DOHH2 (cell line): ENCODE data around the gene SF1.

ENCODE experiments used
- H3F3A ChIP-seq: fragments of 200-600 bp; sonication (generic), shearing (Covaris generic); 2 replicates; pipeline ENCODE4 v1.6.0; 2016; ENCODE audit warnings: antibody characterized with exemption, mild to moderate bottlenecking; ENCODE audit not compliant: control insufficient read depth, insufficient read depth
- H3K27ac ChIP-seq: fragments of 200-600 bp; sonication (generic); 2 replicates; pipeline ENCODE4 v1.5.1; 2014; ENCODE audit warnings: low read depth, mild to moderate bottlenecking, low read length, moderate library complexity
- H3K27me3 ChIP-seq: fragments of 200-600 bp; sonication (generic); 2 replicates; pipeline ENCODE4 v1.6.1; 2014; ENCODE audit warnings: mild to moderate bottlenecking, low read length, mixed read lengths; ENCODE audit not compliant: control insufficient read depth
- H3K36me3 ChIP-seq: fragments of 200-600 bp; sonication (generic); 2 replicates; pipeline ENCODE4 v1.6.1; 2014; ENCODE audit warnings: mild to moderate bottlenecking, low read length, moderate library complexity, mixed read lengths; ENCODE audit not compliant: control insufficient read depth
- H3K4me1 ChIP-seq: fragments of 200-600 bp; sonication (generic); 2 replicates; pipeline ENCODE4 v1.6.1; 2014; ENCODE audit warnings: mild to moderate bottlenecking, low read length, mixed read lengths; ENCODE audit not compliant: control insufficient read depth
- H3K4me2 ChIP-seq: fragments of 200-600 bp; sonication (generic); 2 replicates; pipeline ENCODE4 v1.6.0; 2014; ENCODE audit warnings: mild to moderate bottlenecking, low read length, moderate library complexity
- H3K4me3 ChIP-seq: fragments of 200-600 bp; sonication (generic); 2 replicates; pipeline ENCODE4 v1.5.1; 2014; ENCODE audit warnings: mild to moderate bottlenecking, low read length, mixed read lengths
- H3K79me2 ChIP-seq: fragments of 200-600 bp; sonication (generic); 2 replicates; pipeline ENCODE4 v1.6.1; 2014; ENCODE audit warnings: mild to moderate bottlenecking, low read length, mixed read lengths; ENCODE audit not compliant: control insufficient read depth
- H3K9me2 ChIP-seq: fragments of 200-600 bp; sonication (generic); replicated peaks from 2 replicates; pipeline ENCODE4 v1.6.1; 2014; ENCODE audit warnings: mild to moderate bottlenecking, low read length, mixed read lengths; ENCODE audit not compliant: control insufficient read depth
- H3K9me3 ChIP-seq: fragments of 200-600 bp; sonication (generic); 2 replicates; pipeline ENCODE4 v1.6.1; 2014; ENCODE audit warnings: antibody characterized with exemption, low read length, mixed read lengths; ENCODE audit not compliant: control insufficient read depth, insufficient read depth
- H4K20me1 ChIP-seq: fragments of 200-600 bp; sonication (generic); 2 replicates; pipeline ENCODE4 v1.6.0; 2014; ENCODE audit warnings: low read depth, mild to moderate bottlenecking, antibody characterized with exemption, low read length, moderate library complexity; ENCODE audit not compliant: control insufficient read depth, insufficient read depth
- EZH2phosphoT487 ChIP-seq: fragments of 200-600 bp; sonication (generic); IDR thresholded peaks from 2 replicates; pipeline ENCODE4 v1.6.1; 2017; ENCODE audit warnings: borderline replicate concordance, mild to moderate bottlenecking, antibody characterized with exemption, low read length, moderate library complexity, mixed read lengths
- TF ChIP-seq, protein P1 (sequence below): fragments of 200-600 bp; sonication (generic); IDR thresholded peaks from one replicate; pipeline ENCODE4 v1.5.1; 2014; ENCODE audit warnings: antibody characterized with exemption, mild to moderate bottlenecking, low read depth, low read length; ENCODE audit not compliant: poor library complexity, severe bottlenecking

Gene SF1

GRCh38 chr11:64764040-64764611 lies 14.2 kb downstream of the SF1 start:
- peaks cover 42% of the 10 kb centered on the region for H4K20me1 ChIP-seq
- H3K79me2 ChIP-seq: peaks cover 28% of the 10 kb centered on the region
- H3F3A ChIP-seq: peaks cover 66% of the 10 kb centered on the region
- H3K36me3 ChIP-seq: peaks cover 74% of the 10 kb centered on the region
- no peak overlapping the region for H3K4me3 ChIP-seq
- peak overlapping the region; percentile 45; the same call in 1 of the 2 replicates for H3K27ac ChIP-seq
- H3K27me3 ChIP-seq: no peaks in the 10 kb centered on the region
- no peaks in the 10 kb centered on the region for H3K9me2 ChIP-seq
- H3K9me3 ChIP-seq: no peaks in the 10 kb centered on the region
- H3K4me1 ChIP-seq: peaks cover 82% of the 10 kb centered on the region
- H3K4me2 ChIP-seq: peak overlapping the region; percentile 11; the same call in 1 of the 2 replicates
- TF ChIP-seq EZH2phosphoT487: no peak
- TF ChIP-seq, protein P1, sequence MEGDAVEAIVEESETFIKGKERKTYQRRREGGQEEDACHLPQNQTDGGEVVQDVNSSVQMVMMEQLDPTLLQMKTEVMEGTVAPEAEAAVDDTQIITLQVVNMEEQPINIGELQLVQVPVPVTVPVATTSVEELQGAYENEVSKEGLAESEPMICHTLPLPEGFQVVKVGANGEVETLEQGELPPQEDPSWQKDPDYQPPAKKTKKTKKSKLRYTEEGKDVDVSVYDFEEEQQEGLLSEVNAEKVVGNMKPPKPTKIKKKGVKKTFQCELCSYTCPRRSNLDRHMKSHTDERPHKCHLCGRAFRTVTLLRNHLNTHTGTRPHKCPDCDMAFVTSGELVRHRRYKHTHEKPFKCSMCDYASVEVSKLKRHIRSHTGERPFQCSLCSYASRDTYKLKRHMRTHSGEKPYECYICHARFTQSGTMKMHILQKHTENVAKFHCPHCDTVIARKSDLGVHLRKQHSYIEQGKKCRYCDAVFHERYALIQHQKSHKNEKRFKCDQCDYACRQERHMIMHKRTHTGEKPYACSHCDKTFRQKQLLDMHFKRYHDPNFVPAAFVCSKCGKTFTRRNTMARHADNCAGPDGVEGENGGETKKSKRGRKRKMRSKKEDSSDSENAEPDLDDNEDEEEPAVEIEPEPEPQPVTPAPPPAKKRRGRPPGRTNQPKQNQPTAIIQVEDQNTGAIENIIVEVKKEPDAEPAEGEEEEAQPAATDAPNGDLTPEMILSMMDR: no peak

DNA sequence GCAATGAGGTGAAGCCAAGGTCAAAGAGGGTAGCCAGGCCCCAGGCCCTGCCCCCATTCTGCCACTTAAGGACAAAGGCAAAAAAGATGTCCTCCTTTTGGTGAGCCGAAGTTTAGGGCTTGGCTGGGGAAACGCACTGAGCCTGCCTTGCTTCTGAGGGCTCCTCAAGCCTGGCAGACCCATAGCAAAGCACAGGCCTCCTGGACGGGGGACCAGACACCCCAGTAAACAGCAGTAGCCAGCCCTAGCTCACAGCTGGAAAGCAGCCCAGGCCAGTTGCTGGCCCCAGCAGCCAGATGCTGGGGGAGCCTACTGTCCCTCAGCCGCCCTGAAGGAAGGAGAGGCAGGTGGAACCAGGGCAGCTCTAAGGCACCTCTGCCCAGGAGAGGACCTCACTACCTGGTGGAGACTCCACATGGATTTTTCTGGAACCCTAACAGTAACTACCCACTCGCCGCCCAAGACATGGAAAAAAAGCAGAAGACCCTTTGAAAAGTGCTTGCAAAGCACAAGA lies 14.8 kb downstream of the SF1 start:
- H3K9me2 ChIP-seq: no peaks in the 10 kb centered on the region
- peaks cover 23% of the 10 kb centered on the region for H3K79me2 ChIP-seq
- H3K9me3 ChIP-seq: no peaks in the 10 kb centered on the region
- peaks cover 41% of the 10 kb centered on the region for H4K20me1 ChIP-seq
- H3K27me3 ChIP-seq: no peaks in the 10 kb centered on the region
- TF ChIP-seq, protein P1: no peak
- TF ChIP-seq EZH2phosphoT487: no peak
- no peak overlapping the region for H3K4me3 ChIP-seq
- peak overlapping the region; percentile 11 for H3K4me2 ChIP-seq
- H3K27ac ChIP-seq: peak overlapping the region; percentile 45
- peaks cover 78% of the 10 kb centered on the region for H3K4me1 ChIP-seq
- peaks cover 68% of the 10 kb centered on the region for H3K36me3 ChIP-seq
- H3F3A ChIP-seq: peaks cover 60% of the 10 kb centered on the region

DNA sequence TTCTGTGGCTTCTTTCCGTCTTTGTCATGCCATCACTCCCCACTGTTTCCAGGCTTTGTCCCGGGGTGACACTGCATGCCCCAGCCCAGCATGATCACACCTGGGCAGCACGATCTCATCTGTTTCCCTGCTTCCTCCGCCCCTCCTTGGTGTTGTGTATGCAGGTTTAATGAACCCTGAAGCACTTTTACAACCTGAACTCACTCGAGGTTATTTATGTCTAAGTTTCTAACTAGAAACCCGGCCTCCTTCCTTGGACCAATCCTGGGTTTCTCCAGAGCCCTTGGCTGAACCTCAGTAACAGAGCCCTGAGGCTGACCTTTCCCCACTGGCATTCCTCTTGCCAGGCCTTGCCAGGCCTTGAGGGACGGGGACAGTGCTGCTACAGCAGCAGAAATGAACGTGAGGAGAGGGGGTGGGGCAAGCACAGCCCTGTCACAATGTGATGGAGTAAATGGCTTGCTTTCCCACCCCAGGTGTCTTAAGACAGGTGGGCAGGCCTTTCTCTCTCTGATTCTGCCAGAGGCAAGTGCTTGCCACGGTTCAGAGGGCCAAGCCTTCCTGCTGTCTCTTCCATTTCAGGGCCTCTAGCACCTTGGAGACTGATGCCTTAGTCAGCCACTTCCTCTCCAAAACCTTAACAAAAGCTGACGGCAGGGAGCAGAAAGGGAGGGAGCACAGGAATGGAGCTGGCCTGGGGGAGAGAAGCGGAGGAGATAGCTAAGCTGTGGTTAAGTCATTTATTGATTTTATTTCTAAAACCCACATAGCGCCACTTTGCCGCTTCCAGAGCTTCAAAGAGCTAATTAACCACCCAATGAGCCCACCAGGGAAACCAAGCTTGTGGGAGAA lies 15.4 kb downstream of the SF1 start:
- Histone ChIP-seq H3K36me3 (peaks cover 62% of the 10 kb centered on the region), H3K4me1 (peaks cover 72% of the 10 kb centered on the region), H3K4me2 (peak overlapping the region; percentile 11)

More for the DNA sequence above, 15.4 kb downstream of the SF1 start:
- H3K79me2 ChIP-seq: peaks cover 17% of the 10 kb centered on the region
- peaks cover 39% of the 10 kb centered on the region for H4K20me1 ChIP-seq
- no peak overlapping the region for H3K4me3 ChIP-seq
- TF ChIP-seq, protein P1: no peak
- no peaks in the 10 kb centered on the region for H3K9me2 ChIP-seq
- H3K27me3 ChIP-seq: no peaks in the 10 kb centered on the region
- H3K9me3 ChIP-seq: no peaks in the 10 kb centered on the region
- H3K27ac ChIP-seq: peak overlapping the region; percentile 45
- H3F3A ChIP-seq: peaks cover 53% of the 10 kb centered on the region
